ENCODE data around the gene IGFBP3.

DNA sequence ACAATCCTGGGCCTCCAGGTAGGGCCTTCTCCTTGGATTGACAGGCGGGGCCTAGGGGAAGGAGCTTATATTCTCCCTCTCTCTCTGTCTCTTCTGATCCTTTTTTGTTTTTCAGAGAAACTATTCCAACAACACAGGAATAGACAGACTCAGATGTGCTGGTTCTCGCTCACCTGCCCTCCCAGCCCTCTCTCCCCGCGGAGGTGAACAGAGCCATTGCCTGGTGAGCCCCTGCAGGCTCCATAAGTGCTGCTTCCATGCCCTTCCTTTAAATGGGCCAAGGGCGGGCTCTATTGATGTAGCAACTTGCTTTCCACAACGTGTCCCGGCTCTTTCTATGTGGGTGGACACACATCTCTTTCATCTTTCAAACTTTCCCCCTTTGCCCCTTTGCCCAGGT lies 47.2 kb upstream of the IGFBP3 start:
- TF ChIP-seq EZH2phosphoT487 (IDR thresholded peaks at IDR 0.05; ENCODE audit: low read length) = no peak
- TF ChIP-seq, protein P1, sequence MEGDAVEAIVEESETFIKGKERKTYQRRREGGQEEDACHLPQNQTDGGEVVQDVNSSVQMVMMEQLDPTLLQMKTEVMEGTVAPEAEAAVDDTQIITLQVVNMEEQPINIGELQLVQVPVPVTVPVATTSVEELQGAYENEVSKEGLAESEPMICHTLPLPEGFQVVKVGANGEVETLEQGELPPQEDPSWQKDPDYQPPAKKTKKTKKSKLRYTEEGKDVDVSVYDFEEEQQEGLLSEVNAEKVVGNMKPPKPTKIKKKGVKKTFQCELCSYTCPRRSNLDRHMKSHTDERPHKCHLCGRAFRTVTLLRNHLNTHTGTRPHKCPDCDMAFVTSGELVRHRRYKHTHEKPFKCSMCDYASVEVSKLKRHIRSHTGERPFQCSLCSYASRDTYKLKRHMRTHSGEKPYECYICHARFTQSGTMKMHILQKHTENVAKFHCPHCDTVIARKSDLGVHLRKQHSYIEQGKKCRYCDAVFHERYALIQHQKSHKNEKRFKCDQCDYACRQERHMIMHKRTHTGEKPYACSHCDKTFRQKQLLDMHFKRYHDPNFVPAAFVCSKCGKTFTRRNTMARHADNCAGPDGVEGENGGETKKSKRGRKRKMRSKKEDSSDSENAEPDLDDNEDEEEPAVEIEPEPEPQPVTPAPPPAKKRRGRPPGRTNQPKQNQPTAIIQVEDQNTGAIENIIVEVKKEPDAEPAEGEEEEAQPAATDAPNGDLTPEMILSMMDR (IDR thresholded peaks at IDR 0.05; ENCODE audit: low read length) = no peak

Data from MM.1S (cell line).